Measurements from ENCODE around the gene MYO3A. TPM values are rescaled to one million over a fixed set of nuclear protein-coding genes. Genes with fewer than 3 reads are reported as not detected.

The MYO3A gene
- total RNA-seq, 1 experiment from 2014 or later: not detected

- no TSS peak for BruUV-seq (replicated peaks)
- no peaks in the 10 kb centered on the region for H3K9me3 ChIP-seq (ENCODE audit: control insufficient read depth, insufficient read depth, low read depth, low read length)
- no peaks in the 10 kb centered on the region for H3K36me3 ChIP-seq (ENCODE audit: control insufficient read depth, insufficient read depth, low read length)
- no peak for DNase-seq (ENCODE audit: low read depth, low spot score)
- no peaks in the 10 kb centered on the region for H3K4me1 ChIP-seq (ENCODE audit: control insufficient read depth, insufficient read depth, low read length)
- H3K4me3 ChIP-seq (ENCODE audit: low read depth in 2 of 2, low read length in 2 of 2): no peak within 1 kb of the TSS
- H3K27me3 ChIP-seq (ENCODE audit: control insufficient read depth, insufficient read depth, low read length): peaks cover 8% of the 10 kb centered on the region; the same call in 1 of the 2 replicates
- H3K27ac ChIP-seq (ENCODE audit: low read length): no peak within 1 kb of the TSS
- ATAC-seq: no peak
- intact Hi-C loops (cut with micrococcal nuclease; ENCODE audit: unreplicated experiment): no loop called here
- ChIA-PET CTCF (no interaction called here), POLR2A (no interaction called here)
- in situ Hi-C loops (cut with HindIII; ENCODE audit: low pct_unique_long_range_greater_than_20kb, low sequenced_read_pairs): no loop called here
- TF ChIP-seq REST (IDR thresholded peaks at IDR 0.05; ENCODE audit: insufficient read depth in 1 of 2, low read depth in 2 of 2, low read length in 1 of 2) (no peak), POLR2AphosphoS5 (IDR thresholded peaks at IDR 0.05; ENCODE audit: low read depth, low read length) (no peak), CTCF (IDR thresholded peaks at IDR 0.05) (no peak), SIN3A (IDR thresholded peaks at IDR 0.05; ENCODE audit: borderline replicate concordance, insufficient read depth, low read depth, low read length) (no peak), TCF7L2 (IDR thresholded peaks at IDR 0.05; ENCODE audit: low read depth, low read length) (no peak)
Observed at GRCh38 chr10:26216585-26217395, 282.8 kb downstream of the MYO3A start, which contains the start of gene GAD2. Gene GAD2 (plus strand): TSS chr10:26216774. CDS start chr10:26216810, 36 bp downstream.

- Histone ChIP-seq H3K27me3 (ENCODE audit: control insufficient read depth, insufficient read depth, low read length) (peaks cover 8% of the 10 kb centered on the region; the same call in 1 of the 2 replicates), H3K27ac (ENCODE audit: low read length) (no peak overlapping the region), H3K4me1 (ENCODE audit: control insufficient read depth, insufficient read depth, low read length) (no peaks in the 10 kb centered on the region), H3K36me3 (ENCODE audit: control insufficient read depth, insufficient read depth, low read length) (no peaks in the 10 kb centered on the region), H3K4me3 (ENCODE audit: low read depth in 2 of 2, low read length in 2 of 2) (no peak overlapping the region), H3K9me3 (ENCODE audit: control insufficient read depth, insufficient read depth, low read depth, low read length) (no peaks in the 10 kb centered on the region)
- BruUV-seq (replicated peaks): no TSS peak
- TF ChIP-seq SIN3A (IDR thresholded peaks at IDR 0.05; ENCODE audit: borderline replicate concordance, insufficient read depth, low read depth, low read length) (no peak), REST (IDR thresholded peaks at IDR 0.05; ENCODE audit: insufficient read depth in 1 of 2, low read depth in 2 of 2, low read length in 1 of 2) (no peak), CTCF (IDR thresholded peaks at IDR 0.05) (no peak), POLR2AphosphoS5 (IDR thresholded peaks at IDR 0.05; ENCODE audit: low read depth, low read length) (no peak), TCF7L2 (IDR thresholded peaks at IDR 0.05; ENCODE audit: low read depth, low read length) (no peak)
- no peak for ATAC-seq
- in situ Hi-C loops (cut with HindIII; ENCODE audit: low pct_unique_long_range_greater_than_20kb, low sequenced_read_pairs) (no loop called here), intact Hi-C loops (cut with micrococcal nuclease; ENCODE audit: unreplicated experiment) (no loop called here)
- ChIA-PET POLR2A (no interaction called here), CTCF (no interaction called here)
- DNase-seq (ENCODE audit: low read depth, low spot score): no peak
Observed at GRCh38 chr10:26217396-26218086, 283.5 kb downstream of the MYO3A start.
